ENCODE results near the gene PLEKHG3.

DNA sequence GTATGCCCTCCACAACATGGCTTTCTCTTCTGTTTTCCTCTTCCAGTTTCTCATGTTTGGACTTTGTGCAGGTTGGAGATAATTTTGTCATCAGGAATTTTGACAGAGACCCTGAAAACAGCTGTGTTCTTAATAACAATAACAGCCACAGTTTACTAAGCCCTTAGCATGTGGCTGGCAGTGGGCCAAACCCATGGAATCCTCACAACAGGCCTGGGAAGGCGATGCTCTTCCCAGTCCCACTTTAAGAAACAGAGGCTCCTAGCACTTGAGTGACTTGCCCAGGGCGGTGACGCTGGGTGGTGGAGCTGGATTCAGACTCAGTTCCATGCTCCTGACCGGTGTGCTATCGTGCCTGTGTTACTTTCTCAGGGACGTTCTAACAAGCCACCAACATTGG lies 20.1 kb upstream of the PLEKHG3 start:
- TF ChIP-seq, protein P1, sequence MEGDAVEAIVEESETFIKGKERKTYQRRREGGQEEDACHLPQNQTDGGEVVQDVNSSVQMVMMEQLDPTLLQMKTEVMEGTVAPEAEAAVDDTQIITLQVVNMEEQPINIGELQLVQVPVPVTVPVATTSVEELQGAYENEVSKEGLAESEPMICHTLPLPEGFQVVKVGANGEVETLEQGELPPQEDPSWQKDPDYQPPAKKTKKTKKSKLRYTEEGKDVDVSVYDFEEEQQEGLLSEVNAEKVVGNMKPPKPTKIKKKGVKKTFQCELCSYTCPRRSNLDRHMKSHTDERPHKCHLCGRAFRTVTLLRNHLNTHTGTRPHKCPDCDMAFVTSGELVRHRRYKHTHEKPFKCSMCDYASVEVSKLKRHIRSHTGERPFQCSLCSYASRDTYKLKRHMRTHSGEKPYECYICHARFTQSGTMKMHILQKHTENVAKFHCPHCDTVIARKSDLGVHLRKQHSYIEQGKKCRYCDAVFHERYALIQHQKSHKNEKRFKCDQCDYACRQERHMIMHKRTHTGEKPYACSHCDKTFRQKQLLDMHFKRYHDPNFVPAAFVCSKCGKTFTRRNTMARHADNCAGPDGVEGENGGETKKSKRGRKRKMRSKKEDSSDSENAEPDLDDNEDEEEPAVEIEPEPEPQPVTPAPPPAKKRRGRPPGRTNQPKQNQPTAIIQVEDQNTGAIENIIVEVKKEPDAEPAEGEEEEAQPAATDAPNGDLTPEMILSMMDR (IDR thresholded peaks at IDR 0.05): no peak
- TF ChIP-seq POLR2A (IDR thresholded peaks at IDR 0.05): no peak
